ENCODE results near the gene RELL2. TPM values are rescaled to one million over a fixed set of nuclear protein-coding genes. Genes with fewer than 3 reads are reported as not detected.
A peak's percentile ranks its signal among the peaks of the same experiment; 100 is the strongest.

The RELL2 gene
- total and polyA plus RNA-seq, 2 experiments from 2014 or later = 16.9 to 17.3 TPM

GRCh38 chr5:141649972-141650371, 13.2 kb downstream of the RELL2 start:
- no peaks in the 10 kb centered on the region for H3K9me2 ChIP-seq (replicated peaks; ENCODE audit: insufficient read depth)
- peaks cover 5% of the 10 kb centered on the region for H3K4me1 ChIP-seq (ENCODE audit: insufficient read depth)
- H2AFZ ChIP-seq = no peak overlapping the region
- no peaks in the 10 kb centered on the region for H3K36me3 ChIP-seq (replicated peaks; ENCODE audit: insufficient read depth, low read depth)
- no peaks in the 10 kb centered on the region for H3K9me3 ChIP-seq (ENCODE audit: low read depth)
- no peaks in the 10 kb centered on the region for H4K20me1 ChIP-seq (ENCODE audit: insufficient read depth, poor library complexity, severe bottlenecking)
- no peaks in the 10 kb centered on the region for H3K79me2 ChIP-seq
- no peak overlapping the region for H3K4me2 ChIP-seq
- no peak overlapping the region for H3K4me3 ChIP-seq
- no peak overlapping the region for H3K27ac ChIP-seq
- no peak for TF ChIP-seq EZH2phosphoT487 (IDR thresholded peaks at IDR 0.05; ENCODE audit: low read depth, severe bottlenecking, unreplicated experiment)
- TF ChIP-seq EZH2 (IDR thresholded peaks at IDR 0.05; ENCODE audit: borderline replicate concordance) = no peak
- no peak for TF ChIP-seq CTCF (IDR thresholded peaks at IDR 0.05; ENCODE audit: poor library complexity)
- DNase-seq (ENCODE audit: low spot score) = no peak
- no peaks in the 10 kb centered on the region for H3K27me3 ChIP-seq

GRCh38 chr5:141650851-141651727, 14.3 kb downstream of the RELL2 start, which contains the start of gene FCHSD1:
TSS of gene FCHSD1 (minus strand) at chr5:141651418. CDS start at chr5:141651368, 50 bp downstream.
- peak within 1 kb of the TSS; percentile 87 for H2AFZ ChIP-seq
- 4% methylated on average over 37 of the region's 50 CpGs for WGBS (ENCODE audit: low lambda C conversion rate, missing lambda C conversion rate)
- H3K27ac ChIP-seq = no peak within 1 kb of the TSS
- H4K20me1 ChIP-seq (ENCODE audit: insufficient read depth, poor library complexity, severe bottlenecking) = no peaks in the 10 kb centered on the region
- peaks cover 5% of the 10 kb centered on the region for H3K4me1 ChIP-seq (ENCODE audit: insufficient read depth)
- H3K79me2 ChIP-seq = no peaks in the 10 kb centered on the region
- no peaks in the 10 kb centered on the region for H3K9me3 ChIP-seq (ENCODE audit: low read depth)
- H3K4me3 ChIP-seq = peak within 1 kb of the TSS; percentile 70
- peak within 1 kb of the TSS; percentile 88 for H3K4me2 ChIP-seq
- no peaks in the 10 kb centered on the region for H3K9me2 ChIP-seq (replicated peaks; ENCODE audit: insufficient read depth)
- no peak for TF ChIP-seq EZH2 (IDR thresholded peaks at IDR 0.05; ENCODE audit: borderline replicate concordance)
- TF ChIP-seq CTCF (IDR thresholded peaks at IDR 0.05; ENCODE audit: poor library complexity) = no peak
- no peak for TF ChIP-seq EZH2phosphoT487 (IDR thresholded peaks at IDR 0.05; ENCODE audit: low read depth, severe bottlenecking, unreplicated experiment)
- no peaks in the 10 kb centered on the region for H3K27me3 ChIP-seq
- peak; percentile 93 for DNase-seq (ENCODE audit: low spot score)
- no peaks in the 10 kb centered on the region for H3K36me3 ChIP-seq (replicated peaks; ENCODE audit: insufficient read depth, low read depth)

GRCh38 chr5:141651728-141652105, 14.9 kb downstream of the RELL2 start:
- no peaks in the 10 kb centered on the region for H3K9me3 ChIP-seq (ENCODE audit: low read depth)
- no peaks in the 10 kb centered on the region for H4K20me1 ChIP-seq (ENCODE audit: insufficient read depth, poor library complexity, severe bottlenecking)
- H3K27ac ChIP-seq = no peak overlapping the region
- H3K79me2 ChIP-seq = no peaks in the 10 kb centered on the region
- H3K27me3 ChIP-seq = no peaks in the 10 kb centered on the region
- H3K36me3 ChIP-seq (replicated peaks; ENCODE audit: insufficient read depth, low read depth) = no peaks in the 10 kb centered on the region
- H3K4me2 ChIP-seq = peak overlapping the region; percentile 88
- peak overlapping the region; percentile 70 for H3K4me3 ChIP-seq
- peak overlapping the region; percentile 87 for H2AFZ ChIP-seq
- TF ChIP-seq CTCF (IDR thresholded peaks at IDR 0.05; ENCODE audit: poor library complexity) = no peak
- no peak for TF ChIP-seq EZH2phosphoT487 (IDR thresholded peaks at IDR 0.05; ENCODE audit: low read depth, severe bottlenecking, unreplicated experiment)
- H3K9me2 ChIP-seq (replicated peaks; ENCODE audit: insufficient read depth) = no peaks in the 10 kb centered on the region
- WGBS (ENCODE audit: low lambda C conversion rate, missing lambda C conversion rate) = 60% methylated on average over 9 of the region's 9 CpGs
- DNase-seq (ENCODE audit: low spot score) = no peak
- peaks cover 5% of the 10 kb centered on the region for H3K4me1 ChIP-seq (ENCODE audit: insufficient read depth)

Data from hepatocyte (in vitro differentiated cells).